SK-N-SH (cell line): ENCODE data around the gene LRP1. TPM values are rescaled to one million over a fixed set of nuclear protein-coding genes. Genes with fewer than 3 reads are reported as not detected.

ENCODE experiments used
- CTCF ChIA-PET: fragments of 300-600, 350-600 bp; formaldehyde crosslinking; extraction: SDS; loops from one replicate; lab custom pipeline; 2021; lab: Yijun Ruan, JAX
- POLR2A ChIA-PET: fragments of 350-600 bp; sonication (Branson Sonifier 250); formaldehyde crosslinking; extraction: SDS; loops from one replicate; lab custom pipeline; 2020; ENCODE audit warnings: antibody characterized with exemption, inconsistent platforms; lab: Yijun Ruan, JAX
- DNase-seq: peaks from one replicate; pipeline ENCODE4 v3.0.0; 2012
- H2AFZ ChIP-seq: fragments of 200-600 bp; sonication (generic); 2 replicates; pipeline ENCODE4 v1.8.1; 2016; ENCODE audit warnings: antibody characterized with exemption, mild to moderate bottlenecking, low read depth
- H3F3A ChIP-seq: fragments of 200-600 bp; sonication (generic); replicated peaks from 2 replicates; pipeline ENCODE3; 2016; ENCODE audit warnings: antibody characterized with exemption, mild to moderate bottlenecking; ENCODE audit not compliant: insufficient read depth
- H3K27ac ChIP-seq, 2 experiments: fragments of 200-500 bp in 1 of 2; fragments of 200-600 bp in 1 of 2; sonication (Bioruptor generic) in 1 of 2; sonication (generic), shearing (Covaris generic) in 1 of 2; 2 replicates each; pipeline versions ENCODE4 v1.5.1 to v1.6.1; 2014 to 2016; ENCODE audit warnings: low read depth in 2 of 2, inconsistent platforms in 1 of 2, low read length in 1 of 2, mild to moderate bottlenecking in 1 of 2, mixed read lengths in 1 of 2
- H3K27me3 ChIP-seq: fragments of 200-600 bp; sonication (generic), shearing (Covaris generic); 2 replicates; pipeline ENCODE4 v1.6.1; 2016; ENCODE audit warnings: mixed run types; ENCODE audit not compliant: insufficient read depth
- H3K36me3 ChIP-seq, 2 experiments: fragments of 200-500 bp in 1 of 2; fragments of 200-600 bp in 1 of 2; sonication (Bioruptor generic) in 1 of 2; sonication (generic) in 1 of 2; replicated peaks in 1 of 2; 2 replicates each; pipeline versions ENCODE3 to v1.5.1; 2014 to 2016; ENCODE audit warnings: low read length in 1 of 2, mild to moderate bottlenecking in 1 of 2; ENCODE audit not compliant: insufficient read depth in 2 of 2, control insufficient read depth in 1 of 2
- H3K4me1 ChIP-seq, 2 experiments: fragments of 200-500 bp in 1 of 2; fragments of 200-600 bp in 1 of 2; sonication (Bioruptor generic) in 1 of 2; sonication (generic), shearing (Covaris generic) in 1 of 2; 2 replicates each; pipeline versions ENCODE4 v1.5.1 to v1.6.1; 2014 to 2016; ENCODE audit warnings: low read depth in 1 of 2, low read length in 1 of 2, mixed run types in 1 of 2; ENCODE audit not compliant: insufficient read depth in 2 of 2, control insufficient read depth in 1 of 2
- H3K4me2 ChIP-seq: fragments of 200-600 bp; sonication (generic), shearing (Covaris generic); 2 replicates; pipeline ENCODE4 v1.6.1; 2017; ENCODE audit warnings: mixed run types
- H3K4me3 ChIP-seq, 2 experiments: fragments of 200-500 bp in 1 of 2; fragments of 200-600 bp in 1 of 2; sonication (Bioruptor generic) in 1 of 2; sonication (generic), shearing (Covaris generic) in 1 of 2; 2 replicates each; pipeline versions ENCODE4 v1.5.1 to v1.8.1; 2014 to 2016; ENCODE audit warnings: low read depth in 2 of 2, inconsistent platforms in 1 of 2, low read length in 1 of 2, mild to moderate bottlenecking in 1 of 2, mixed read lengths in 1 of 2, moderate library complexity in 1 of 2
- H3K79me2 ChIP-seq: fragments of 200-600 bp; sonication (generic); 2 replicates; pipeline ENCODE4 v1.8.1; 2017; ENCODE audit warnings: mild to moderate bottlenecking; ENCODE audit not compliant: insufficient read depth
- H3K9ac ChIP-seq: fragments of 200-600 bp; sonication (generic); 2 replicates; pipeline ENCODE4 v1.6.1; 2017; ENCODE audit warnings: mixed run types
- H3K9me2 ChIP-seq: fragments of 200-600 bp; sonication (generic); 2 replicates; pipeline ENCODE4 v1.6.1; 2017; ENCODE audit warnings: mixed run types
- H3K9me3 ChIP-seq: fragments of 200-600 bp; sonication (generic); 2 replicates; pipeline ENCODE4 v1.6.1; 2017; ENCODE audit warnings: mixed run types, mild to moderate bottlenecking, moderate library complexity
- H4K20me1 ChIP-seq: fragments of 200-600 bp; sonication (generic); 2 replicates; pipeline ENCODE4 v1.6.1; 2017; ENCODE audit warnings: mild to moderate bottlenecking, mixed run types; ENCODE audit not compliant: insufficient read depth
- CHD2 ChIP-seq: fragments of 150-350 bp; IDR thresholded peaks from 2 replicates; pipeline ENCODE4 v1.6.1; 2018; ENCODE audit warnings: low read length; ENCODE audit not compliant: partially characterized antibody
- CTCF ChIP-seq: fragments of 200-600 bp; sonication (generic); IDR thresholded peaks from 2 replicates; pipeline ENCODE4 v1.6.1; 2017; ENCODE audit warnings: antibody characterized with exemption, mild to moderate bottlenecking, moderate library complexity
- ELF1 ChIP-seq: IDR thresholded peaks from 2 replicates; pipeline ENCODE4 v1.4.0; 2012
- EP300 ChIP-seq, 2 experiments: IDR thresholded peaks; 2 replicates each; pipeline versions ENCODE4 v1.4.0 to v1.6.1; 2012; ENCODE audit warnings: borderline replicate concordance in 1 of 2, low read depth in 1 of 2, low read length in 1 of 2
- GATA2 ChIP-seq: sonication (generic); formaldehyde crosslinking; IDR thresholded peaks from 2 replicates; pipeline ENCODE4 v1.5.0; 2020; ENCODE audit warnings: mild to moderate bottlenecking, missing genetic modification reagents
- JUND ChIP-seq: IDR thresholded peaks from 2 replicates; pipeline ENCODE4 v1.4.0; 2012
- POLR2AphosphoS5 ChIP-seq: IDR thresholded peaks from 2 replicates; pipeline ENCODE4 v1.6.1; 2012; ENCODE audit warnings: low read depth, low read length
- RAD21 ChIP-seq: IDR thresholded peaks from 2 replicates; pipeline ENCODE4 v1.6.1; 2012; ENCODE audit warnings: mild to moderate bottlenecking, low read length
- REST ChIP-seq: IDR thresholded peaks from 2 replicates; pipeline ENCODE4 v1.6.1; 2012; ENCODE audit warnings: mild to moderate bottlenecking, low read depth, low read length, moderate library complexity
- SIN3A ChIP-seq: IDR thresholded peaks from 2 replicates; pipeline ENCODE4 v1.6.1; 2012; ENCODE audit warnings: low read depth, mild to moderate bottlenecking, low read length, moderate library complexity, borderline replicate concordance
- TCF12 ChIP-seq: IDR thresholded peaks from 2 replicates; pipeline ENCODE4 v1.4.0; 2012
- USF1 ChIP-seq: IDR thresholded peaks from 2 replicates; pipeline ENCODE4 v1.4.0; 2012; ENCODE audit warnings: low read depth, borderline replicate concordance
- WGBS: methylation state at CpG from one replicate; pipeline ENCODE4 v1.1.6; 2017; ENCODE audit warnings: low lambda C conversion rate; 5-methylcytosine and 5-hydroxymethylcytosine counted together
- polyA plus RNA-seq, 3 experiments: library from polyadenylated mRNA; depleted of rRNA; stranded (reverse); fragments of >200 nt; gene quantifications; 2 replicates each; pipeline ENCODE4 v1.2.3, GENCODE V29; 2012

Gene LRP1
- polyA plus RNA-seq, 1 of the 3 experiments (the other 2 are of a cell fraction) = 55.0 TPM

- Histone ChIP-seq H3K9me3 (no peaks in the 10 kb centered on the region), H3K9ac (no peak overlapping the region), H3K9me2 (no peaks in the 10 kb centered on the region), H3K27ac (no peak overlapping the region), H3K4me2 (peak overlapping the region; percentile 96), H3K36me3 (peaks cover 0 to 3% of the 10 kb centered on the region in 2 experiments), H3K4me3 (peak overlapping the region; percentile 21 to 60; a peak in 2 of 4 replicates), H3K4me1 (peaks cover 23 to 39% of the 10 kb centered on the region in 2 experiments; a peak in 2 of 4 replicates), H3F3A (peaks cover 11% of the 10 kb centered on the region), H4K20me1 (no peaks in the 10 kb centered on the region), H3K79me2 (no peaks in the 10 kb centered on the region), H2AFZ (no peak overlapping the region), H3K27me3 (peaks cover 19% of the 10 kb centered on the region; the same call in 1 of the 2 replicates)
- 64% methylated on average over 40 of the region's 41 CpGs for WGBS
- TF ChIP-seq REST = no peak
- no peak for TF ChIP-seq SIN3A
- peak; percentile 37 for TF ChIP-seq RAD21
- TF ChIP-seq POLR2AphosphoS5 = no peak
- peak; percentile 55 for TF ChIP-seq CTCF
- CTCF ChIA-PET = interaction anchor here (0.7 to 31.5 kb wide), 24 partner anchors 9 to 247 kb away, joined by 3 to 937 read pairs (median 9); partner anchors contain the start of genes GLI1, INHBE, MYO1A and NXPH4
- POLR2A ChIA-PET = no interaction called here
- DNase-seq = peak; percentile 67
These were observed 115.4 kb downstream of the LRP1 start for GRCh38 chr12:57243521-57244311.

- Histone ChIP-seq H3K27ac (no peak overlapping the region), H3K4me2 (no peak overlapping the region), H3K27me3 (peaks cover 19% of the 10 kb centered on the region; the same call in 1 of the 2 replicates), H3K79me2 (no peaks in the 10 kb centered on the region), H4K20me1 (no peaks in the 10 kb centered on the region), H3F3A (peaks cover 8% of the 10 kb centered on the region), H3K9me3 (no peaks in the 10 kb centered on the region), H3K4me1 (peaks cover 23 to 35% of the 10 kb centered on the region in 2 experiments; a peak in 2 of 4 replicates), H3K36me3 (peaks cover 0 to 3% of the 10 kb centered on the region in 2 experiments), H3K9ac (no peak overlapping the region), H3K4me3 (no peak overlapping the region), H2AFZ (no peak overlapping the region), H3K9me2 (no peaks in the 10 kb centered on the region)
- no peak for TF ChIP-seq TCF12
- no peak for TF ChIP-seq CHD2
- no peak for TF ChIP-seq USF1
- no peak for TF ChIP-seq CTCF
- TF ChIP-seq ELF1 = no peak
- no peak for TF ChIP-seq GATA2 (CRISPR knock-in tag)
- no peak for TF ChIP-seq EP300 (IDR thresholded peaks at IDR 0.05; ENCODE audit: borderline replicate concordance in 1 of 2, low read depth in 1 of 2, low read length in 1 of 2)
- TF ChIP-seq JUND = no peak
- 92% methylated on average over 6 of the region's 6 CpGs for WGBS
- ChIA-PET POLR2A (interaction anchor here (0.6 kb wide), 1 partner anchor 266 kb away, joined by 3 read pairs; no protein-coding TSS in a partner anchor), CTCF (interaction anchor here (1.1 to 31.5 kb wide), 10 partner anchors 8 to 216 kb away, joined by 4 to 937 read pairs (median 76); partner anchors contain the start of genes GLI1, INHBE, NXPH4 and SHMT2)
- no peak for DNase-seq
These were observed 116.0 kb downstream of the LRP1 start for GRCh38 chr12:57244312-57244696.
